Mesendoderm (in vitro differentiated cells): ENCODE measurements around the gene MYMX.
"Not testable (repeated sequence)": the region's sequence is repeated elsewhere in the genome, so short reads cannot be mapped to it uniquely, and the experiment has no call there.

Experiments used
- DNase-seq: peaks from one replicate; pipeline ENCODE4 v3.0.0; 2013
- H2AK5ac ChIP-seq: 2 replicates; pipeline ENCODE4 v1.6.1; 2013; ENCODE audit warnings: low read length, inconsistent platforms
- H2BK120ac ChIP-seq: 2 replicates; pipeline ENCODE4 v1.6.1; 2013; ENCODE audit warnings: low read depth, mild to moderate bottlenecking, low read length, moderate library complexity, mixed read lengths
- H2BK15ac ChIP-seq: replicated peaks from 2 replicates; pipeline ENCODE4 v1.6.1; 2013; ENCODE audit warnings: low read depth, mild to moderate bottlenecking, moderate library complexity
- H2BK5ac ChIP-seq: 2 replicates; pipeline ENCODE4 v1.6.1; 2013; ENCODE audit warnings: low read length, inconsistent platforms
- H3K18ac ChIP-seq: 2 replicates; pipeline ENCODE4 v1.6.1; 2013; ENCODE audit warnings: mild to moderate bottlenecking, low read length, mixed read lengths
- H3K23ac ChIP-seq: one replicate; pipeline ENCODE4 v1.6.1; 2013; ENCODE audit warnings: low read length
- H3K27ac ChIP-seq: 2 replicates; pipeline ENCODE4 v1.5.1; 2013; ENCODE audit warnings: low read depth, mild to moderate bottlenecking, inconsistent platforms, low read length, moderate library complexity
- H3K27me3 ChIP-seq: 2 replicates; pipeline ENCODE4 v1.6.1; 2013; ENCODE audit warnings: low read length, control low read depth, mild to moderate bottlenecking, inconsistent platforms; ENCODE audit not compliant: insufficient read depth, poor library complexity
- H3K36me3 ChIP-seq: 2 replicates; pipeline ENCODE4 v1.6.1; 2013; ENCODE audit warnings: low read length, inconsistent platforms; ENCODE audit not compliant: control insufficient read depth, insufficient read depth
- H3K4ac ChIP-seq: one replicate; pipeline ENCODE4 v1.6.1; 2013; ENCODE audit warnings: low read depth, mild to moderate bottlenecking, low read length, moderate library complexity
- H3K4me1 ChIP-seq: 2 replicates; pipeline ENCODE4 v1.6.1; 2013; ENCODE audit warnings: low read depth, low read length, inconsistent platforms; ENCODE audit not compliant: control insufficient read depth
- H3K4me2 ChIP-seq: 2 replicates; pipeline ENCODE4 v1.6.1; 2013; ENCODE audit warnings: low read length
- H3K4me3 ChIP-seq: 2 replicates; pipeline ENCODE4 v1.5.1; 2013; ENCODE audit warnings: mild to moderate bottlenecking, low read length
- H3K56ac ChIP-seq: one replicate; pipeline ENCODE4 v1.6.1; 2013; ENCODE audit warnings: low read length
- H3K79me1 ChIP-seq: 2 replicates; pipeline ENCODE4 v1.6.1; 2013; ENCODE audit warnings: low read length, inconsistent platforms
- H3K79me2 ChIP-seq: 2 replicates; pipeline ENCODE4 v1.6.1; 2013; ENCODE audit warnings: mild to moderate bottlenecking, low read length; ENCODE audit not compliant: control insufficient read depth, insufficient read depth
- H3K9ac ChIP-seq: 2 replicates; pipeline ENCODE4 v1.6.1; 2013; ENCODE audit warnings: low read length, inconsistent platforms
- H4K5ac ChIP-seq: one replicate; pipeline ENCODE4 v1.6.1; 2013; ENCODE audit warnings: low read length
- H4K8ac ChIP-seq: one replicate; pipeline ENCODE4 v1.6.1; 2013; ENCODE audit warnings: low read depth, mild to moderate bottlenecking, control low read depth, low read length, moderate library complexity
- WGBS: extraction: QIAGEN DNeasy Blood & Tissue Kit; methylation state at CpG from one replicate; pipeline ENCODE4 v1.1.7; 2013; ENCODE audit warnings: low lambda C conversion rate, missing lambda C conversion rate; ENCODE audit not compliant: insufficient coverage; ENCODE audit errors: extremely low coverage; 5-methylcytosine and 5-hydroxymethylcytosine counted together

Gene MYMX

DNA sequence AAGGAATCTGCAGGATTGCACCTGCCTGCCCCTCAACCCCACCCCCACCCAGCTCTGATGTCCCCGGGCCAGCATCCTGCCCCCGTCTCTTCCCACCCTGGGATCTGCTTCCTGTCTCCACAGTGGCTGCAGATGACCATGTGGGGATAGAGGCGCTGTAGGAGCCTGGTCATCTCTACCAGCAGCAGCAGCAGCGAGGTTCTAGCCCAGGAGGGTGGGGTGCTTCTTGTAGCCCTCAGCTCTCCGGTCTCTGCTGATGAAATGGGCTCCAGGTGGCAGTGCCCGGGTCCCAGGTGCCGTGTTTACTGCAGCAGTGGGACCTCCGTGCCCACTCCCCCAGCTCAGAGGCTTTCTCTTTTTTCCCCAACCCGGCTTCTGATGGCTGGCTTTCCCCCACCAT is 32.9 kb upstream of the MYMX start:
- H3K18ac ChIP-seq = no peak overlapping the region
- no peak overlapping the region for H4K8ac ChIP-seq
- no peak overlapping the region for H3K56ac ChIP-seq
- H4K5ac ChIP-seq = no peak overlapping the region
- no peak overlapping the region for H3K27ac ChIP-seq
- H3K4me1 ChIP-seq = peaks cover 2% of the 10 kb centered on the region
- no peak overlapping the region for H3K4me3 ChIP-seq
- no peaks in the 10 kb centered on the region for H3K27me3 ChIP-seq
- no peak overlapping the region for H2BK15ac ChIP-seq
- no peaks in the 10 kb centered on the region for H3K79me2 ChIP-seq
- no peak overlapping the region for H2BK120ac ChIP-seq
- no peaks in the 10 kb centered on the region for H3K79me1 ChIP-seq
- no CpG with 5 or more reads among the region's 9 CpGs for WGBS
- H3K9ac ChIP-seq = no peak overlapping the region
- no peak for DNase-seq
- no peaks in the 10 kb centered on the region for H3K36me3 ChIP-seq
- no peak overlapping the region for H2BK5ac ChIP-seq
- H3K4ac ChIP-seq = no peak overlapping the region
- H3K4me2 ChIP-seq = no peak overlapping the region
- H3K23ac ChIP-seq = no peak overlapping the region
- no peak overlapping the region for H2AK5ac ChIP-seq

DNA sequence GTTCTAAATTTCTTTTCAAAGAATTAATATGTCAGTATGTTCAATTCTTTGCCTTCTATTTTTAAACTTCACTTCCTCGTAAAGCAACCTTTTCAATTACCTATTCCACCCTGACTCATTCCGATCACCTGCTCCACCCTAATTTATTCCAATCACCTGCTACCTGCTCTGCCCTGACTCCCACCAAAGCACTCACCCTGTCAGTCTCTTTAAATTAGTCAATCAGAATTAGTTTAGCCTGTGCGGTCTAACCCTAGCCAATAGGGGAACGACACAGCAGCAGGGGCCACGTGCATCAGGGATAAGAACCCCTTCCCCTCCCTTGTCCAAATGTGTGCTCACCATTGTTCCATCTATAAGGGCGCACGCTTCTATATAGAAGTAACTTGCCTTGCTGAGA is 31.4 kb upstream of the MYMX start:
- not testable (repeated sequence) for H3K79me2 ChIP-seq, H2AK5ac ChIP-seq, H4K8ac ChIP-seq, H3K9ac ChIP-seq, H2BK120ac ChIP-seq, H3K4me3 ChIP-seq, H3K4me2 ChIP-seq, H3K79me1 ChIP-seq, H2BK5ac ChIP-seq, H3K23ac ChIP-seq, H3K4ac ChIP-seq, H2BK15ac ChIP-seq, H3K56ac ChIP-seq, H3K4me1 ChIP-seq, DNase-seq, H3K27ac ChIP-seq, H3K36me3 ChIP-seq, H3K27me3 ChIP-seq, H4K5ac ChIP-seq, H3K18ac ChIP-seq
- no CpG with 5 or more reads among the region's 7 CpGs for WGBS

DNA sequence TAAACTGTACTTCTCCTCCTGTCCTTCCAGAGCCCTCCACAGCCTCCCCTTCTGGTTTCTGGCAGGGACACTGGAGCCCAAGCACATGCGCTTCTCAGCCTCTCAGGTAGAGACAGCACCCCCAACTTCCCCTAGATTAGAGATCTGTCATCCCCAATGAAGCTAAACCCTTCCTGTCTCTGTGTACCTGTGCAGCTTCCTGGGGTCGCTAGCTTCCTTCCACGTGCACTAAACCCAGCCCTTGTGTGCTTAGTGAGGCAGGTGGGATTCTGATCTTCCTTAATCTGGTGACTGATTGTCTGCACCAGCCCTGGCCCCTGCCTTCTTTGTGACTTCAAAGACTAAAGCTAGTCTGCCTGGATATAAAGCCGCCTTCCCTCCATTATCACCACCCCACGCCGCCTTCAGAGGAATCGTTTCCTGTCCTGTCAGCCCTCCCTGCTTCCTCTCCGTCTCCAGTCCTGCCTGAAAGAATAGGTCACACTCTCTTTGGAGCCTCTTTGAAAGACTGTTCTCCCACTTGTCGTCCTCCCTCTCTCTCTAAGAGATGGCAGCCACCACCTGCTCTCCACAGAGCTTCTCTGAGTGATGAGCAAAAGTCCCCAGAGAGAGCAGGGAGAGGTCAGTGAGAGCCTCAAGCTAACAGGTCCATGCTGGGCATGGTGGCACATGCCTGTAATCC is 30.6 kb upstream of the MYMX start:
- no peak overlapping the region for H2AK5ac ChIP-seq
- H3K27ac ChIP-seq = no peak overlapping the region
- H3K4me1 ChIP-seq = peaks cover 2% of the 10 kb centered on the region
- H2BK120ac ChIP-seq = no peak overlapping the region
- no peak overlapping the region for H3K4me3 ChIP-seq
- no peaks in the 10 kb centered on the region for H3K36me3 ChIP-seq
- no peaks in the 10 kb centered on the region for H3K79me1 ChIP-seq
- no peak overlapping the region for H4K8ac ChIP-seq
- H2BK5ac ChIP-seq = no peak overlapping the region
- no peaks in the 10 kb centered on the region for H3K27me3 ChIP-seq
- H3K56ac ChIP-seq = peak overlapping the region; percentile 65
- H3K9ac ChIP-seq = no peak overlapping the region
- H3K18ac ChIP-seq = no peak overlapping the region
- H2BK15ac ChIP-seq = no peak overlapping the region
- H3K4me2 ChIP-seq = no peak overlapping the region
- peak; percentile 66 for DNase-seq
- no peak overlapping the region for H3K4ac ChIP-seq
- no peaks in the 10 kb centered on the region for H3K79me2 ChIP-seq
- no peak overlapping the region for H4K5ac ChIP-seq
- H3K23ac ChIP-seq = no peak overlapping the region
- no CpG with 5 or more reads among the region's 9 CpGs for WGBS

DNA sequence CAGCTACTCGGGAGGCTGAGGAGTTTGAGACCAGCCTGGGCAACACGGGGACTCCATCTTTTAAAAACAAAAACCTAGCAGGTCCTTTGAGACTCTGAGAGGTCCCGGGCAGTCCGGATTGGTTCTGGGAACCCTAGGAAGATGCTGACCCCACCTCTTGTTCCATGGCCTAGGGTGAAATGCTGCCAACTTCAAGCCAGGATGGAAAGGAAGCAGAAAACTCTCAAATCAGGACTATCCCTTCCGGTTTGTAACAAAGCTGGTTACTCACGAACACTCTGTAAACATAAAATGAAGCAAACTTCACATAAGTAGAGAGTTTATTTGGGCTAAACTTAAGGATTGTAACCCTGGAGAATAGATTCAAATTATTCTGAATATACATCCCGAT is 30.1 kb upstream of the MYMX start:
- Histone ChIP-seq H2BK5ac (no peak overlapping the region), H3K36me3 (no peaks in the 10 kb centered on the region), H2AK5ac (no peak overlapping the region), H3K4ac (no peak overlapping the region), H3K79me2 (no peaks in the 10 kb centered on the region), H3K56ac (no peak overlapping the region), H3K4me1 (peaks cover 2% of the 10 kb centered on the region), H3K9ac (no peak overlapping the region), H3K27ac (no peak overlapping the region), H3K27me3 (no peaks in the 10 kb centered on the region), H3K79me1 (no peaks in the 10 kb centered on the region), H2BK15ac (no peak overlapping the region), H3K4me3 (no peak overlapping the region), H4K8ac (no peak overlapping the region), H2BK120ac (no peak overlapping the region), H4K5ac (no peak overlapping the region), H3K23ac (no peak overlapping the region), H3K4me2 (no peak overlapping the region), H3K18ac (no peak overlapping the region)
- WGBS = no CpG with 5 or more reads among the region's 7 CpGs
- no peak for DNase-seq

DNA sequence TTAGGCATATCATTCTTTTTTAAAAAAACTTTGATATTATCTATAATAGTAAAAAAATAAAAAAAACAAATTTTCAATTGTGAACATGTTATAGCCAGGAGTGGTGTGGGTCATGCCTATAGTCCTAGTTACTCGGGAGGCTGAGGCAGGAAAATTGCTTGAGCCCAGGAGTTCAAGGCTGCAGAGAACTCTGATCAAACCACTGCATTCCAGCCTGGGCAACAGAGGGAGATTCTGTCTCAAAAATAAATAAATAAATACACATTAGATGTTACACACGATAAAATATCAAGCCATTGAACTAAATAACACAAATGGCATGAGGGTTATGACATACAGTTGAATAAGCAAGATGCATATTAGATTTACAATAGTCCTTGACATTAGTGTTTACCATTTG is 27.9 kb upstream of the MYMX start:
- Histone ChIP-seq H2BK15ac (no peak overlapping the region), H3K23ac (no peak overlapping the region), H3K4me1 (peaks cover 10% of the 10 kb centered on the region), H3K56ac (no peak overlapping the region), H3K4ac (no peak overlapping the region), H2BK5ac (no peak overlapping the region), H3K18ac (no peak overlapping the region), H3K4me3 (no peak overlapping the region), H3K27ac (no peak overlapping the region), H3K4me2 (no peak overlapping the region), H3K79me1 (no peaks in the 10 kb centered on the region), H2AK5ac (no peak overlapping the region), H4K8ac (no peak overlapping the region), H3K79me2 (no peaks in the 10 kb centered on the region), H2BK120ac (no peak overlapping the region), H3K27me3 (no peaks in the 10 kb centered on the region), H3K9ac (no peak overlapping the region), H4K5ac (no peak overlapping the region), H3K36me3 (no peaks in the 10 kb centered on the region)
- DNase-seq = no peak
- no CpG with 5 or more reads among the region's 2 CpGs for WGBS

DNA sequence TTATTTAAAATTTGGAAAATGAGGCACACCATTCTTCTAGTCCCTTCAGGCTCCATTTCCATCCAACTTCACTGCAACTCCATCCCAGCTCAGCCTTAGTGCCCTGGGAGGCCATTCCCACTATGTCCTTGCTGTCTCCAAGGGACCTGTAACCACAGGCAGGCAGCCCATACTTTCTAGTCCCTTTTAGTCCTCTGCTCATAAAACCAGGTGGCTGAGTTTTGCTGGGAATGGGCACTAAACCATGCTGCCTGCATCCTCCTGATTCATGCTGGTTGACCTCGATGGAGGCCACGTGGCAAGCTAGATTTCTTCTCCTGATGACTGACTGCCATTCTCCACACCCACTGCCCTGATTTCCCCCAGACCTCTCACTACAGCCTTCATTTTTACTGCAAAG is 27.5 kb upstream of the MYMX start:
- no peak overlapping the region for H4K8ac ChIP-seq
- H3K4me1 ChIP-seq = peaks cover 10% of the 10 kb centered on the region
- no peak overlapping the region for H3K4me3 ChIP-seq
- H3K4me2 ChIP-seq = no peak overlapping the region
- H3K23ac ChIP-seq = no peak overlapping the region
- no peak overlapping the region for H3K18ac ChIP-seq
- no peak for DNase-seq
- no peaks in the 10 kb centered on the region for H3K36me3 ChIP-seq
- H2AK5ac ChIP-seq = no peak overlapping the region
- no peak overlapping the region for H2BK15ac ChIP-seq
- H3K56ac ChIP-seq = no peak overlapping the region
- no peak overlapping the region for H3K27ac ChIP-seq
- H3K79me1 ChIP-seq = no peaks in the 10 kb centered on the region
- H3K4ac ChIP-seq = no peak overlapping the region
- no peak overlapping the region for H4K5ac ChIP-seq
- H3K9ac ChIP-seq = no peak overlapping the region
- H3K27me3 ChIP-seq = no peaks in the 10 kb centered on the region
- no peak overlapping the region for H2BK5ac ChIP-seq
- no CpG with 5 or more reads among the region's 2 CpGs for WGBS
- no peaks in the 10 kb centered on the region for H3K79me2 ChIP-seq
- H2BK120ac ChIP-seq = no peak overlapping the region
